ENCODE data around the gene ZBTB22.
"Not testable (repeated sequence)": the region's sequence is repeated elsewhere in the genome, so short reads cannot be mapped to it uniquely, and the experiment has no call there.

The ZBTB22 gene

GRCh38 chr6:33278810-33279209 lies 38.7 kb downstream of the ZBTB22 start:
- DNase-seq = no peak

- no peak for DNase-seq
Measured at GRCh38 chr6:33278392-33278741, 39.2 kb downstream of the ZBTB22 start.

GRCh38 chr6:33277663-33278391 lies 39.7 kb downstream of the ZBTB22 start:
- no peak for DNase-seq

DNA sequence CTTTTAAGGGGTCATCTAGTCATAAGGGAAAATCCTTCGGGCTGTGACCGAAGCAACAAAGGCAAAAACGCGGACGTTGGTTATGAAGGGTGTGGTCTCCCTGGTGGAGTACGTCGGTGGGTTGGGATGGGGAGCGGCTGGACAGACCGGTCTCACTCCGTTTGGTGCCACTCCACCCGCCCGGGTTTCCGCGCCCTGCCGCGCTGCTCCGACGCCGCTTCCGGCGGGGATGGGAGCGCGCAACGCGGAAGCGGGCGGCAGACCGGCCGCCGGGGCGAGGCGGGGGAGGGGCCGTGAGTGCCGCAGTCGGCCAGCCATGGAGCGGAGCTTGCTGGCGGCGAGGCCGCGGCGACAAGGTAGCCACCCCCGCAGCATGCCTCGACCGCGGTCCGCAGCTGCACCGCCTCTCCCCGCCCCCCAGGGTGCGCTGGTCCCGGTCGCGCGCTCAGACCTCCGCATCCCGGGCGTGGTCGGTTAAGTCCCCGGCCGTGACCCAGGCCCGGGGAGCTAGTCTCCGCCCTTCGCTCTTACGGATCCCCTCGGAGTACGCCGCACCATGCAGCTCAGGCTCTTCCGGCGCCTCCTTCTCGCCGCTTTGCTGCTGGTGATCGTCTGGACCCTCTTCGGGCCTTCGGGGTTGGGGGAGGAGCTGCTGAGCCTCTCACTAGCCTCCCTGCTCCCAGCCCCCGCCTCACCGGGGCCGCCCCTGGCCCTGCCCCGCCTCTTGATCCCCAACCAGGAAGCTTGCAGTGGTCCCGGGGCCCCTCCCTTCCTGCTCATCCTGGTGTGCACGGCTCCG lies 40.5 kb downstream of the ZBTB22 start, which contains the start of gene B3GALT4:
B3GALT4 (plus strand) TSS at position 260 of the 799 bp plus-strand sequence; CDS start at position 557, 297 bp downstream.
- peak; percentile 66 for DNase-seq

DNA sequence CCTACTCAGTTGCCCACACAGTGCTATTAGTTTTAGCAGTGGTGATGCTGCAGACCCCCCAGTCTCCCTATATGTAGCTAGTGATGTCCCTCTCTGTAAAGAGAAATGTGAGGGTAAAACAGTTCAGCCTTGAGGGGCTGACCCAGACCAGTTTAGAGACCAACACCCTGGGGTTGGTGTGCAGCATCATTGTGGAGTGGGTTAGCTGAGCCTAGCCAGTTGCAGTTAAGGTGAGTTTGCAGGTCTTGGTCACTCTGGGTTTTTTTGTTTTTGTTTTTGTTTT lies 41.0 kb downstream of the ZBTB22 start:
- DNase-seq = no peak

GRCh38 chr6:33275795-33276580 lies 41.6 kb downstream of the ZBTB22 start:
- DNase-seq = not testable (repeated sequence)

DNA sequence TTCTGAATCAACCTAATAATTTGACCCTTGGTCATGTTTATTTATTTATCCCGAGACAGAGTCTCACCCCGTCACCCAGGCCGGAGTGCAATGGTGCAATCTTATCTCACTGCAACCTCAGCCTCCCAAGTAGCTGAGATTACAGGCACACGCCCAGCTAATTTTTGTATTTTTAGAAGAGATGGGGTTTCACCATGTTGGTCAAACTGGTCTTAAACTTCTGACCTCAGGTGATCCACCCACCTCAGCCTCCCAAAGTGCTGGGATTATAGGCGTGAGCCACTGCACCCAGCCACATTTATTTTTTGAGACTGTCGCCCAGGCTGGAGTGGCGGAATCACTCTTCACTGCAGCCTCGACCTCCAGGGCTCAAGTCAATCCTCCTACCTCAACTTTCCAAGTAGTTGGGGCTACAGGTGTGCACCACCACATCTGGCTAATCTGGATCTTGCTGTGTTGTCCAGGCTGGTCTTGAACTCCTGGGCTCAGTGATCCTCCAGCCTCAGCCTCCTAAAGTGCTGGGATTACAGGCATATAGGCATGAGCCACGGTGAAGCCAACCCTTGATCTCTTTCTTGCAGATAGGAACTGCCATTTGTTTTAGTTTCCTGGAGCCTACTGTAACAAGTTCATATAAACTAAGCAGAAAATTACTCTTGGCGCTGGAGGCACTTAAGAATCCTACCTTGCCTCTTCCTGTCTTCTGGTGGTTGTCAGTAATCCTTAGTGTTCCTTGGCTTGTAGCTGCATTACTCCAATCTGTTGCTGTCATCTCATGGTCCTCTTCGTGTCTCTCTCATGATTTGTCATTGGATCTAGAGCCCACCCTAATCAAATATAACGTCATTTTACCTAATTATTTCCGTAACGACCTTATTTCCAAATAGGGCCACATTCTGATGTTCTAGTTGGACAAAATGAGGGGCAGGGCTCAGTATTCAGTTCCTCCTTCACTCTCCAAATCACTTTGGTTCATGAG lies 43.3 kb downstream of the ZBTB22 start:
- no peak for DNase-seq

DNA sequence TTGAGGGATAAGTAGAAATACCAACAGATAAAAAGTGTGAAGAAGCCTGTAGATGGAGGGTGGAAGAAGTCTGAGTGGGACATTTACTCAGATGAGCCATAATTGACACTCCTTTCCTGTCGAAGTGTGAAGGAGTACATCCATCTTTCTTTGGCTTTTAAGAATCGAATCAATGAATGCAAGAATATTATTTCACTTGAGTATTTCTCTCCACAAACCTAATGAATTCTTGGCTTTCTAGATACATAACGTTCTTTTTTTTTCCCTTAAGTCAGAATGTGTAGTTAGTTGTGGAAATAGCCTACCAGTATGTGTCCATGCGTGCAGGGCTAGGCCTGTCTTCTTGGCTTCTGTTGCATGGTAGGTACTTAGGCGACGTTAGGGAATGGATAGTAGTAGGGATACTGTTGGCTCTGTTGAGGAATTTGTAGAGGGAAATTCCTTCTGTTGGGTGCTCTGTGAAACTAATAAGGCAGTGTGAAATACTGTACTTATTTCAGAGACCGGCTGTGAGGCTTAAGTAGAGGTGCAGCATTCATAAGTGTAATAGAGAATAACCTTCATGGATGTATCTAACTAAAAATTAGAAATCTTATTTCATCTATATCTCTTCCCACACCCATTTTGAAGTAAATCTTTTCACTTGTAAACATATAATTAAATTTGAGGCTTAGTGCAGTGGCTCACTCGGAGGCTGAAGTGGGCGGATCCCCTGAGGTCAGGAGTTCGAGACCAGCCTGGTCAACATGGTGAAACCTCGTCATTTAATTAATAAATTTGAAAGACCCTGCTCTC lies 44.2 kb downstream of the ZBTB22 start:
- no peak for DNase-seq

- DNase-seq = no peak
Measured at GRCh38 chr6:33272275-33273128, 45.0 kb downstream of the ZBTB22 start.

GRCh38 chr6:33271468-33272274 lies 45.9 kb downstream of the ZBTB22 start, which contains the start of the genes RPS18 and VPS52:
TSS of gene RPS18 (plus strand) at chr6:33272075. CDS start at chr6:33272120, 45 bp downstream.
TSS of gene VPS52 (minus strand) at chr6:33271876. CDS start at chr6:33271675, 201 bp downstream.
- peak; percentile 85 for DNase-seq

DNA sequence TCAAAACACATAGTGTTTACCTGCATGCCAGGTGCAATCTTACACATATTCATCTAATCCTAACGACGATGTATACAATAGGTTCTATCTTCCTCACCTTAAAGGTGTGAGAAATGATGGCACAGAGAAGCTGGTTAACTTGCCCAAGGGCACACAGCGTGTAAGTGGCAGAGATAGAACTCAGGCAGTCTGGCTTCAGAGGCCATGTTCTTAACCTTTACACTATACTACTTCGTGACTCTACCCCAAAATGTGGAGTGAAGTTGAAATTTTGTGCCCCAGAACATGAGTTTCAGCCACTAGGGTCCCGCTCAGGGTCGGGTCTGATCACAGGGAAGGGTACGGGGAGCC lies 46.5 kb downstream of the ZBTB22 start:
- DNase-seq = no peak

All from activated effector memory CD4-positive, alpha-beta T cell treated with Interleukin-2 at 50 U/mL for 16 hours (primary cell).